GM12874 (cell line): ENCODE data around the gene CACNA1C.

Source experiments
- TF ChIP-seq, protein P1 (sequence below): IDR thresholded peaks from 2 replicates; pipeline ENCODE4 v1.5.1; 2011; ENCODE audit warnings: low read depth, mild to moderate bottlenecking, control low read depth, low read length, moderate library complexity; ENCODE audit not compliant: insufficient read depth

CACNA1C gene

DNA sequence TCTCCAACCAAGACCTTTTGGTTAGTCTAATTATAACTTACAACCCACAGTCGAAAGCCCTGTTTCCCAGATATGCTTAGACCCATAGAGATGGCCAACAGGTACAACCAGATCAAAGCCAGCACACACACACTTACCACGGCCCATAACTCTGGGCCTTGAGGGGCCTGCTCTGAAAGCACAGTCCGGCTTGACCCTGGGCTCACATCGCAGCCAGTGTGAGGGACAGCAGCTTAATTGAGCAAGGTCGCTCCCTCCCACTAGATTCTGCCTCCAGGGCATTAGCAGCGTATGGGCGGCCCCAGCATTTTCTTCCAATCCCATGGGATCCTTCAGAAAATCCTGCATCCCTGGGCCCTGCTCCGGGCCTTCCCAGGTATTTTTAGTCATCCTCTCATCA is 584.6 kb downstream of the CACNA1C start:
- TF ChIP-seq, protein P1, sequence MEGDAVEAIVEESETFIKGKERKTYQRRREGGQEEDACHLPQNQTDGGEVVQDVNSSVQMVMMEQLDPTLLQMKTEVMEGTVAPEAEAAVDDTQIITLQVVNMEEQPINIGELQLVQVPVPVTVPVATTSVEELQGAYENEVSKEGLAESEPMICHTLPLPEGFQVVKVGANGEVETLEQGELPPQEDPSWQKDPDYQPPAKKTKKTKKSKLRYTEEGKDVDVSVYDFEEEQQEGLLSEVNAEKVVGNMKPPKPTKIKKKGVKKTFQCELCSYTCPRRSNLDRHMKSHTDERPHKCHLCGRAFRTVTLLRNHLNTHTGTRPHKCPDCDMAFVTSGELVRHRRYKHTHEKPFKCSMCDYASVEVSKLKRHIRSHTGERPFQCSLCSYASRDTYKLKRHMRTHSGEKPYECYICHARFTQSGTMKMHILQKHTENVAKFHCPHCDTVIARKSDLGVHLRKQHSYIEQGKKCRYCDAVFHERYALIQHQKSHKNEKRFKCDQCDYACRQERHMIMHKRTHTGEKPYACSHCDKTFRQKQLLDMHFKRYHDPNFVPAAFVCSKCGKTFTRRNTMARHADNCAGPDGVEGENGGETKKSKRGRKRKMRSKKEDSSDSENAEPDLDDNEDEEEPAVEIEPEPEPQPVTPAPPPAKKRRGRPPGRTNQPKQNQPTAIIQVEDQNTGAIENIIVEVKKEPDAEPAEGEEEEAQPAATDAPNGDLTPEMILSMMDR: no peak

DNA sequence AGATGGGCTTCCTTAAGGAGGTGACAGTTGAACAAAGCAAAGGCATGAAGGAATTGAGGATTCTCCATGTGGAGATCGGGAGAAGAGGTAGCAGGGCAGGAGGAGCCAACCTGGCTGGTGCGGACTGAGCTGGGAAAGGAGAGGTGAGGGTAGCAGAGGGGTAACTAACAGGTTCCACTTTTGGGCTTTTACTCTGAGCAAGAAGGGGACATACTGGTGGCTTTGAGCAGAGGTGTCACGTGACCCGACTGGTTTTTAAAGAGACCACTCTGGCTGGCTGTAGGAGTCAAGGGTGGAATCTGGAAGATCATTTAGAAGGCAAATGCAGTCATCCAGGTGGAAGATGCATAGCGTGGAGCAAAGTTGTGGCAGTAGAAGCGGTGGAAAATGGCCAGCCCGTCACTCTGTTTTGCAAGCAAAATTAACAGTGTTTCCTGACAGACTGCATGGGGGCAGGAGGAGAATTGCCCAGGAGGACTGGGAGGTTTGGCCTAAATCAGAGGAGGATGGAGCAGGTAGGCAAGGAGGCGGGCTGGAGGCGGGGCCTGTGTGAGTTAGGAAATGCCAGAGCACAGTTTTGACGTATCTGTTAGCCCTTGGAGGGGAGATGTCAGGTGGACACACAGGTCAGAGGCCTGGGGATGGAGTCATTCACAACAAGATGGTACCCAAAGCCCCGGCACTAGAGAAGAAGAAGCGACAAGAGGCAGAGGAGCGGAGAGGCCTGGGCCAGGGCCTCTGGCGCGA is 585.7 kb downstream of the CACNA1C start:
- TF ChIP-seq, protein P1: no peak

DNA sequence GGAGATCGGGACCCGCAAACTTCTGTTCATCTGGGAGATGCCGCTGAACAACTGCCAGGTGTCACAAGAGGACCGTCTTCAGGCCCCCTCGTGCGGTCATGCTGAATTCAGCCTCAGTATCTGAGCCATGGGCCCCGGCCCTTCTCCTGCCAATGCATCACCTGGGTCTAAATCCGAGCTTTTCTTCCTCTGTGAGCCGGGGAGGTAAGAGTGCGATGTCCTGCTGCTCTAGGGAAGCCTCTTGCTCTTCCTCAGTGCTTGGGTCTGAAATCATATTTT is 586.2 kb downstream of the CACNA1C start:
- TF ChIP-seq, protein P1: no peak

DNA sequence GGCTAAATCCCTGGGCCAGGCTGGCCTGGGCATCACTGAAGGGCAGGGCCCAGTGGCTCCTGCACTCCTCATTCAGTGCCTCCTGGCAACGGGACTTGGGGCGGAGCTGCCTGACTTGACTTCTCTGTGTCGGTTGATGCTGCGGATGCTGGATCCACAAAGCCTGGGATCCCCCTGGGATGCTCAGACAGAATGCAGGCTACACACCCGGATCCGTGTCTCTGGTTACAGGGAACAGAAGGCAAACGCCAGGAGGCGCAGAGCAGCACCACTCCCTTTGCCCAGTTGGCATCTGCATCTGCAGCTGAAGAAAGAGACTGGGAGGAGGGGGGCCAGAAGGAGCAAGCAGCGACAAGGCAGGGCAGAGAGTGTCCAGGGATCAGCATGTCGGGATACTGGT is 587.5 kb downstream of the CACNA1C start:
- TF ChIP-seq, protein P1: no peak

DNA sequence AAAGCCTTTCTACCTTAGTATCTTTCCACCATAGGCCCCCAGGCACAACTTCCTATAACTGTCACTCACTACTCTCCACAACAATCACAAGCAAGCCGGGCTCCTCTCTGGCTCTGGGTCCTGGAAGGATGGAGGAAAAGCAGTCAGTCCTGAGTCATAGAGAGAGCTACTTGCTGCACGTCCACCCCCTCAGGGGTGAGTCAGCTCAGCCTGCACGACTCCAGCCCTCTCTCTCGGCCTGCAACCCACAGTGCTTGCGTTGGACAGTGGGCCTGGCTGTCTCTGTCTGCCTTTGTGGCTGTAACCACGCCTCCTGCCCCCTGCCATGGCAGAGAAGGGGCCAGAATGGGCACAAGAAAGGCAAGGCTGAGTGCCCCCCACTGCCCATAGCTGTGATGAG is 587.9 kb downstream of the CACNA1C start:
- TF ChIP-seq, protein P1: no peak

DNA sequence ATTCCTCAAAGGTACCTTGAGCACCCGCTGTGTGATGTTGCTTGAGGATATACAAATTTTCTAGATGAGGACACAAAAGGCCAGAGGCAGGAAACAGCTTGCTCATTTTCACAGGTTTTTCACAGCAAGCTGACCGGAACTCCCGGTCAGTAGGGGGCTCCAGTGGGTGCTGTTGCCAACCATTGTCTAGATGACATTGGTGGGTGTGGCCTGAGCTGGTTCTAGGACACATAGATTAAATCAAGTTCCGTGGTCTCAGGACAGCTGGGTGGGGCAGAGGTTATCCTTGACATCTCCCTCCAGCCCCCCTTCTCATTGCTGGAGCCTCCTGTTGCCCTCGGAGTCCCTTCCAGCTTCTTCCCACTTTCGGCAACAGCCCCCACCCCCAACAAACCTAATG is 588.4 kb downstream of the CACNA1C start:
- TF ChIP-seq, protein P1: 0 out of 2 replicates have a peak, but pooled peaks have one; percentile 17

DNA sequence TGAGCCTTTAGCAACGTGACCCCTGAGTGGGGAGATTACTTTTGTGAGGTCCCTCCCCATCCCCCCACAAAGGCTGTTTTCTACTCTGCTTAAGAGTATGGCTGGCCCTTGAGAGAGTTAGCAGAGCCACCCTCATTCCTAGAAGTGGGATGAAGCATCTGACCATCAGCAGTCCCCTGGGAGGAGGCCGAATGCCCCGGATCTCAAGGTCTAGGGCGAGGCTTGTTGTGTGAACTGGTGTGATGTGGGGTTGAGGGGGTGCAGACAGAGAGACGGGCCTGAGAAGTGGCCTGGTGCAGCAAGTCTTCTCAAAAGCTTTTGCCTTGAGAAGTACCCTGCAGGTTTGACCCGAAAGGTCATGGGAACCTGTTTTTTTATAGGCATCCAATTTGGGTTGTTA is 589.0 kb downstream of the CACNA1C start:
- TF ChIP-seq, protein P1: no peak
